Body of pancreas (tissue), 4 donors: ENCODE data around the gene SSTR1. TPM values are rescaled to one million over a fixed set of nuclear protein-coding genes. Genes with fewer than 3 reads are reported as not detected.

Experiments
- ATAC-seq: fragments of 150-250 bp; one replicate; pipeline ENCODE4 v1.9.1; 2016
- DNase-seq, 4 donors: peaks; one replicate each; pipeline ENCODE4 v3.0.0-alpha.2; 2019
- H3K27ac ChIP-seq, 4 donors: fragments of 200-600 bp; sonication (generic); 1 replicate in 3 of 4; 2 replicates in 1 of 4; pipeline versions ENCODE4 v1.5.1 to v1.6.1; 2016 to 2019; ENCODE audit warnings: mild to moderate bottlenecking in 1 of 4, mixed read lengths in 1 of 4, moderate library complexity in 1 of 4
- H3K27me3 ChIP-seq, 2 donors: fragments of 200-600 bp; sonication (generic); one replicate each; pipeline ENCODE4 v1.6.0; 2016; ENCODE audit warnings: mild to moderate bottlenecking in 1 of 2
- H3K36me3 ChIP-seq, 2 donors: fragments of 200-600 bp; sonication (generic); replicated peaks in 1 of 2; 2 replicates each; pipeline ENCODE4 v1.5.1; 2016; ENCODE audit warnings: low read depth in 2 of 2; ENCODE audit not compliant: insufficient read depth in 1 of 2
- H3K4me1 ChIP-seq: fragments of 200-600 bp; sonication (generic); one replicate; pipeline ENCODE4 v1.6.0; 2016
- H3K4me3 ChIP-seq, 2 donors: fragments of 200-600 bp; sonication (generic); 1 replicate in 1 of 2; 2 replicates in 1 of 2; pipeline ENCODE4 v1.5.1; 2016 to 2019
- H3K9me3 ChIP-seq, 3 donors: fragments of 200-600 bp; sonication (generic); 1 replicate in 2 of 3; 2 replicates in 1 of 3; pipeline ENCODE4 v1.5.1; 2016
- CTCF ChIP-seq, 7 experiments: fragments of 450-650 bp in 4 of 7; fragments of 200-600 bp in 3 of 7; sonication (generic) in 3 of 7; IDR thresholded peaks; one replicate each; pipeline ENCODE4 v1.5.1; 2016 to 2019; ENCODE audit warnings: antibody characterized with exemption in 7 of 7
- POLR2A ChIP-seq, 3 donors: fragments of 450-650 bp; IDR thresholded peaks; one replicate each; pipeline ENCODE4 v1.6.1; 2016; ENCODE audit warnings: antibody characterized with exemption in 3 of 3, mild to moderate bottlenecking in 2 of 3
- WGBS, 2 donors: methylation state at CpG; one replicate each; pipeline ENCODE4 v1.1.5; 2017; 5-methylcytosine and 5-hydroxymethylcytosine counted together
- intact Hi-C: fragments of 100-400 bp; cut with DNase I; formaldehyde crosslinking; loops from one replicate; pipeline ENCODE4 v1.15.1; 2023
- total RNA-seq, 2 donors: library from RNA; depleted of rRNA; stranded (reverse); fragments of >200 nt; gene quantifications; one replicate each; pipeline ENCODE4 v1.1.0, GENCODE V29; 2016

Gene SSTR1
- total RNA-seq, 2 donors from 2014 or later, result 1.3 to 5.3 TPM

GRCh38 chr14:38205119-38205813 lies 2.4 kb upstream of the SSTR1 start:
- Histone ChIP-seq H3K4me3 (no peak overlapping the region), H3K4me1 (peaks cover 34% of the 10 kb centered on the region), H3K27me3 (no peaks in the 10 kb centered on the region), H3K9me3 (no peaks in the 10 kb centered on the region), H3K27ac (no peak overlapping the region), H3K36me3 (no peaks in the 10 kb centered on the region)
- intact Hi-C loops, result loop anchor here (10.0 kb wide), 1 partner anchor 300 kb away; no protein-coding TSS in a partner anchor
- no peak for ATAC-seq
- no peak for TF ChIP-seq POLR2A (IDR thresholded peaks at IDR 0.05)
- no peak for DNase-seq
- 85 to 87% methylated on average over 5 of the region's 5 CpGs for WGBS, 2 donors

GRCh38 chr14:38205949-38206665 lies 1.6 kb upstream of the SSTR1 start:
- DNase-seq, result no peak
- Histone ChIP-seq H3K36me3 (no peaks in the 10 kb centered on the region), H3K4me1 (peaks cover 43% of the 10 kb centered on the region), H3K9me3 (no peaks in the 10 kb centered on the region), H3K4me3 (no peak overlapping the region), H3K27ac (no peak overlapping the region), H3K27me3 (no peaks in the 10 kb centered on the region)
- intact Hi-C loops, result loop anchor here (10.0 kb wide), 1 partner anchor 301 kb away; no protein-coding TSS in a partner anchor
- no peak for ATAC-seq
- 83 to 86% methylated on average over 5 of the region's 5 CpGs for WGBS, 2 donors
- TF ChIP-seq POLR2A (IDR thresholded peaks at IDR 0.05) (no peak), CTCF (IDR thresholded peaks at IDR 0.05) (no peak)

GRCh38 chr14:38206689-38207376 lies 871 bp upstream of the SSTR1 start:
- intact Hi-C loops, result loop anchor here (10.0 kb wide), 1 partner anchor 302 kb away; no protein-coding TSS in a partner anchor

GRCh38 chr14:38207377-38207735 lies 348 bp upstream of the SSTR1 start:
- peaks cover 46% of the 10 kb centered on the region for H3K4me1 ChIP-seq
- ATAC-seq, result no peak

More at GRCh38 chr14:38206689-38207376, 871 bp upstream of the SSTR1 start:
- WGBS, 2 donors, result 46 to 50% methylated on average over 2 of the region's 2 CpGs
- no peaks in the 10 kb centered on the region for H3K27me3 ChIP-seq
- no peak for ATAC-seq
- TF ChIP-seq CTCF (IDR thresholded peaks at IDR 0.05) (no peak), POLR2A (IDR thresholded peaks at IDR 0.05) (no peak)
- DNase-seq, result no peak
- H3K9me3 ChIP-seq, result no peaks in the 10 kb centered on the region
- H3K36me3 ChIP-seq, result no peaks in the 10 kb centered on the region
- peak overlapping the region in 2 of 4 donors; percentile 71 to 86 for H3K27ac ChIP-seq
- peaks cover 46% of the 10 kb centered on the region for H3K4me1 ChIP-seq
- no peak overlapping the region for H3K4me3 ChIP-seq

More at GRCh38 chr14:38207377-38207735, 348 bp upstream of the SSTR1 start:
- intact Hi-C loops, result loop anchor here (10.0 kb wide), 1 partner anchor 303 kb away; no protein-coding TSS in a partner anchor
- no peak overlapping the region for H3K4me3 ChIP-seq
- no peaks in the 10 kb centered on the region for H3K9me3 ChIP-seq
- WGBS, 2 donors, result 11 to 14% methylated on average over 5 of the region's 5 CpGs
- no peaks in the 10 kb centered on the region for H3K27me3 ChIP-seq
- H3K36me3 ChIP-seq, result no peaks in the 10 kb centered on the region
- H3K27ac ChIP-seq, result peak overlapping the region in 3 of 4 donors; percentile 71 to 86 (median 75)
- TF ChIP-seq POLR2A (IDR thresholded peaks at IDR 0.05), result no peak
- TF ChIP-seq CTCF (IDR thresholded peaks at IDR 0.05), result no peak
- no peak for DNase-seq
